Activated naive CD4-positive, alpha-beta T cell treated with anti-CD3 and anti-CD28 coated beads, Interleukin-2, amount 50 U/mL, for 16 hours (primary cell): Measurements from ENCODE around the gene CCDC184.
"Not testable (repeated sequence)": the region's sequence is repeated elsewhere in the genome, so short reads cannot be mapped to it uniquely, and the experiment has no call there.

ENCODE experiments used
- DNase-seq: peaks from one replicate; pipeline ENCODE4 v3.0.0-alpha.2; 2020

Gene CCDC184

DNA sequence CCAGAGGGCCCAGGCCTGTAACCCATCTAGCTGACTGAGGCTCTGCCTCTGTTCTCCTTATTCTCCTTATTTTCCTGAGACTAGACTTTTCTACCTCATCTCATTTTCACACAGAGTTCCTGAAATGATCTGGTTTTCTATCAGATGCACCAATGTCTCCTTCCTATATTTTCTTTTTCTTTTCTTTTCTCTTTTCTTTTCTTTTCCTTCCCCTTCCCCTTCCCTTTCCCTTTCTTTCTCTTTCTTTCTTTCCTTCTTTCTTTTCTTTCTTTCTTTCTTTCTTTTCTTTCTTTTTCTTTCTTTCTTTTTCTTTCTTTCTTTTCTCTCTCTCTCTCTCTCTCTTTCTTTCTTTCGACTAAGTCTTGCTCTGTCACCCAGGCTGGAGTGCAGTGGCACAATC, 3.0 kb upstream of the CCDC184 start:
- no peak for DNase-seq

DNA sequence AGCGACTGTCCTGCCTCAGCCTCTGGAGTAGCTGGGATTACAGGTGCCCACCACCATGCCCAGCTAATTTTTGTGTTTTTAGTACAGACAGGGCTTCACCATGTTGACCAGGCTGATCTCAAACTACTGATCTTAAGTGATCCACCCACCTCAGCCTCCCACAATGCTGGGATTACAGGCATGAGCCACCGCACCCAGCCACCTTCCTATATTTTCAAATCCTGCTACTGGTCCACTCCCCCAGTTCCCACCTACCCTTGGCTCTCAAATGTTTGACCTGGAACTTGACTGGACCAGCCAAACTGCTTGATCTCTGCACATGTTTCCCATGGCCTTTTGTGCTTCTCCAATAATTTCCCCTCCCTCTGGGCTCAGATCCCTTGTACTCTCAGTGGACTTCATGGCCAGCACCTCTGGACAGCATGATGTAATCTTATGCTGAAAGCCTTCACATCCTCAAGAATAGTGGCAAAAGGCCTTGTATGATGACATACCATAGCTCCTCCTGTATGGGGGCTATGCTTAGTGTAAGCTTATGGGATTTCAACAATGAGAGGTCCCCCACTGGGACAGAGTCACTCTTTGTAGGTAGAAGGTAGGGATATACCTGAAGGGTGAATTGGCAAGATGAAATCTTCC, 2.5 kb upstream of the CCDC184 start:
- DNase-seq = no peak

DNA sequence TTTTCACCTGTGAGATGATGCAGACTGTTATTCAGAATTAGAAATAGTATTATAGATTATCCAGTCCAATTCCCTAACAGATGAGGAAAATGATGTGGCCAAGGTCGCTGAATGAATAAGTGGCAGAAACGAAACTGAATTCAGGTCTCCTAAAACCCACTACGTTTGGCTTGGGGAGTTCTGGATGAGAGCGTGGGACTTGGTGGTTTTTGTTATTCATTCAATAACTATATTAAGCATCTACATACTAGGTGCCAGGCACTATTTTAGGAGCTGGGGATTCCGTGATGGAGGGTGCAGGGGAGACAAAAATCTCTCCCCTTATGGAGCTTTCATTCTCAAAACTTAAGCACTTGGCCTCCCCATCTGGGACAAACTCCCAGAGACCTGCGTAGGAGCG, 813 bp upstream of the CCDC184 start:
- DNase-seq = no peak

DNA sequence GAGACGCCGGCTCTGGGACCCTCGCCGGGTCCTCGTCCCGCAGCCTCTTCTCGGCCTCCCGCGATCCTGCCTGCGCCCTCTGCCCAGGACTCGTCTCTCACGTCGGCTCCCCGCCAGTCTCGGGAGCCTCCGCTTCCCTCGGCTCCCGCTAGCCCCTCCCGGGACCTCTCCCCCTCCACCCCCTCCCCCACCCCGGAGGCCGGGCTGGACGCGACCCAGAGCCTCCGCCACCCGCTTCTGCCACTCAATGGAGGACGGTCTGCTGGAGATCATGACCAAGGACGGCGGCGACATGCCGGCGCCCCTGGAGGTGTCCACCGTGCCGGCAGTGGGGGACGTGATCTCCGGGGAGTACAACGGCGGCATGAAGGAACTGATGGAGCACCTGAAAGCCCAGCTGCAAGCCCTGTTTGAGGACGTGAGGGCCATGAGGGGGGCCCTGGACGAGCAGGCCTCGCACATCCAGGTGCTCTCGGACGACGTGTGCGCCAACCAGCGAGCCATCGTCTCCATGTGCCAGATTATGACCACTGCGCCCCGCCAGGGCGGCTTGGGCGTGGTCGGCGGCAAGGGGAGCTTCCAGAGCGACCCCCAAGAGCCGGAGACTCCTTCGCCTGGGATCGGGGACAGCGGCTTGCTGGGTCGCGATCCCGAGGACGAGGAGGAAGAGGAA, 568 bp downstream of the CCDC184 start:
- peak; percentile 26 for DNase-seq

DNA sequence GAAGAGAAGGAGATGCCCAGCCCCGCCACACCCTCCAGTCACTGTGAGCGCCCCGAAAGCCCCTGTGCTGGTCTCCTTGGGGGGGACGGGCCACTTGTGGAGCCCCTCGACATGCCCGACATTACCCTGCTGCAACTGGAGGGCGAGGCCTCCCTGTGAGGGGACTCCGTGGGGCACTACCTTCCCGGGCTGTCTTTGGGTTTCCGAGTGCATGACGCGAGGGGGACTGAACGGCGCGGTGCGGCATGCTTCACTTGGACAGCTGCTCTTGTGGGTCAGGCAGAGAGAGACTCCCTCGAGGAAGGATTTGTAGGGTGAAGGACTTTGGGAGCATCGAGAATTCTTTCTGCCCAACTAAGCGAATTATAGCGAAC, 1.1 kb downstream of the CCDC184 start:
- no peak for DNase-seq

DNA sequence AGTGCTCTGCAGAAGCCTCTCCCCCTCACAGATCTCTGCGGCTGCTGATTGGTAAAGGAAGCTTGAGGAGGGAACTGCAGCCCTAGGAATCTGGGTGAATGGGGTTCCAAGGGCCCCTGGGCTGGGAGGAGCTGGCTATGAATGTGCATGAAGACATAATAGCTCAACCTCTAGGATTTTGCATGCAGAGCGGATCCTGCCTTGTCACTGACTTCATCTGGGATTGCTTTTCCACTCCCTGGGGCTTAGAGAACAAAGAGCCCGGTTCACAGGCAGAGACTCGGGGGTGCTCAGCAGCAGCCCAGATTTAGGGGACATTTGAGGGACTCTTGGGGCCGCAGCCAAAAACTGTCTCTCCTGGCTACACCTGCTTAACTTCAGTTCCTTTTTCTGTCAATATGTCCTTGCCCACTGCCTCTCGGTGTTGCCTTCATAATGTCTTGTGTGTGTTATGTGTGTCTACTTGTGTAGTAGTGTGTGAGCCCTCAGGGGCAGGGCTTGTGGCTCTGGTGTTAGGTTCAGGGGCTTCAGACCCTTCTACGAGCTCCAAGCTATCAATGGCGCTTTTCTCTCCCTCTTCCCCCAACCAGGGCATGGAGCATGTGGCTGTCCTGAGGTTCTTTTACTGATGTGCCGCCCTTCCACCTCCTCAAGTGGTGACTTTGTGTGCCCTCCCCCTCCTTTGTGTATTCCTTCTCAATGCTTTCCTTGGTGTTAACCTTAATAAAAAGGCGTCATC, 1.9 kb downstream of the CCDC184 start:
- no peak for DNase-seq

DNA sequence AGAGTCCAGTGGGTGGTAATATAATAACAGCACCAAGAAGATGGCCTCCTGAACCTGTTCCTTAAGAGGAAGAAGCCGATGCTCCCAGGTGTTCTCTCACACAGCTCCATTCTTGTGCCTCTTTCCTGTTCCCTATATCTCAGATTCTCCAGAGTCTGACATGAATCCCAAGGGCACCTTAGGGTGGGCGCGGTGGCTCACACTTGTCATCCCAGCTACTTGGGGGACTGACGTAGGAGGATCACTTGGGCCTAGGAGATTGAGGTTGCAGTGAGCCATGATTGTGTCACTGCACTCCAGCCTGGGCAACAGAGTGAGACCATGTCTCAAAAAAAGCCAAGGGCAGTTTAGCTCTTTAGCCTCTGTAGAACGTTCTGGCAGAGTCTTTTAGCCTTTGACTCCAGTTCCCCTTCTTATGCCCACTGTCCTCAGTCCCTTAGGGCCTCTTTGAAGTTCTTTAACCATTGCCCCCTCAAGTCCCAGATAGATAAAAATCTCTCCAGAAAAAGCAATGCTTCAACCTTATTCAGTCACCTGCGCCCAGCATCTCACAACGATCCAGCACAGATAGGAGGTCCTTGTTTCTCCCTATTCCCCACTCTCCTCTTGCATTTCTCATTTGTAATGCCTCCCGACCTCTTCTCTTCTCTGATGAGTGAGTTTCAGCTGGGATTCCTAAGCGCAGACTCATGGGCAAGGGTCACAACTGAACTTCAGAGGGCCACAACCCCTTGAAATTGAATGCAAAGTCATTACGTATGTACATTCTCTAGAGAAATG, 4.7 kb downstream of the CCDC184 start:
- no peak for DNase-seq

DNA sequence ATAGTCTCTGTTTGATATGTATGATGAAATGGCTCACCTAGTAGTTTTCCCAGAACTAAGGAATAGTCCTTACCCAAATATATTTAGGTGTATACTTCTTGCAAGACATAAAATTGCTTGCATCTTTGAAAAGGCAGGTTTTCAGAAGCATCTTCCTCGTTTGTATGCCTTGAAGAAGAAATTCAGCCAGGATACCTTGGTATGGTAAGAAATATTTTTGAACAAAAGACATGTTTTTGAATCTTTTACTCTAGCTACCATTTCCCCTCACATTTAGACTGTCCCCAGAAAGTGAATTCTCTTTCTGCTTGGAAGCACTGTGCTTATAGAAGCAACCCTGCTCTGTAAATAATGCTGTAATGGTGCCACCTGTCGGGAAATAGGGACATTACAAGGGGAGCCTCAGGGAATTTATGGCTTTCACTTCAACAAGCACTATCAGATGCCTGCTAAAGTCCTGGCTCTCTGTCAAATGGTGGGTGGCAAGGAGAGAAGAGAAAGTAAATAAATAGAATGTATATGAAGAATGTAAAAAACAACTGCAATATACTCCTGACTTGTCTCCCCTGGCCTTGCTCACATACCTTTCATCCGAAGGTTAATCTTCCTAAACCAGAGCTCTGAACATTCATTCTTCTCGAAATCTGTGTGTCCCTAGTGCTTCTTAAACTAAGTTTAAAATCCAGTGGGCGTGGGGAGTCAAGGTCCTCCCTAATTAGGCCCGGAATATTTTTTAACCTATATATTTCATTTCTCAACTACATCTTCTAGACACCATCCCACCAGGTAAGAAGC, 6.1 kb downstream of the CCDC184 start:
- peak; percentile 69 for DNase-seq

DNA sequence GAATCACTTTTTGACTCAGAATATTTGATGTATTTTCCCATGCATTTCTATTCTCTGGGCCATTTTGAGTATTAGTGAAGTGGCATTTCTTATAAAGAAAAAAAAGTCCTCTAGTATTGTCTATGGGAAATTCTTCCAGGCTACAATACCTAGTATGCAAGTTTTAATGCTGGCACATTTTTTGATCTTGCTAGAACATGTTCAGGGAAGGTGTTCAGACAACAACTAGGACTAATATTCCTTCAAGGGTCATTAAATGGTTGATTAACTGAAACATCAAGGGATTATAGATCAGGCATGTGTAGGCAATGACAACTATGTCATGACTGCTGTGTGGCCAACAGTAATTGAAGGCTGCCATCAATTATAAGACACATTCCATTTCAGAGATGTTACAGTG, 7.7 kb downstream of the CCDC184 start:
- no peak for DNase-seq

DNA sequence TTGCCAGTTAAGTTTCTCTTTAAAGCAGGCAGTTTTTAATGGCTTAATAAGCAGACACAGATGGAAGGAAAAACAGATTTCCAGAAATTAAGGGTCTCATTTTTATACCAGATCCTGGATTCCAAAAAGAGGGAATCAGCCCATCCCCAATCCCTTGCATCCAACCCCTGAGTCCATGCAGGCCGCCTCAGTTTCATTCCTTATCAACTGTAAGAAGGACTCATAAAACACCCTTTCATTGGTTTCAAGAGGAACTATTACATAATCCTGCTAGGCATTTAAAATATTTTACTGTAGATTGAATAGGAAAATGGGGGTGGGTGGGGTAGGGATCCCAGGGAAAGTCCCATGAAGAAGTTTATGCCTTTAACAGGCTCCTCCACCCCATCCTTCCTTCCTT, 9.4 kb downstream of the CCDC184 start:
- no peak for DNase-seq

DNA sequence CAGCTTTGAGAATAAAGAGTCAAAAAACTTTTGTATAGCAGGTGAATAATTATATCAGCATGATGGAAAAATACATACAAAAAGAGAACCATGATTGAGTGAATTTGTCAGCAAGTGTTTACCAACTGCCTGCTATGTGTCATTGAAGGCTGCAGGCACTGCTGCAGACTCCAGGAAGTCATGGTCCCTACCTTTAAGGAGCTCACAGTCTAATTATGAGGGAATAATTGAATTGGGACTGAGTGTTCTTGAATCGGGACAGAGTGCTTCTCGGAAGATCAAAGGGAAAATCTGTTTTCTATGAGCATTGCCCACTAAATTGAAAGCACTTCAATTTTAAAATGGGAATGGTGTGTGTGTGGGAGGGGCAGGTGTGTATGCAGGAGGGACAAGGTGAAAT, 10.2 kb downstream of the CCDC184 start:
- no peak for DNase-seq

DNA sequence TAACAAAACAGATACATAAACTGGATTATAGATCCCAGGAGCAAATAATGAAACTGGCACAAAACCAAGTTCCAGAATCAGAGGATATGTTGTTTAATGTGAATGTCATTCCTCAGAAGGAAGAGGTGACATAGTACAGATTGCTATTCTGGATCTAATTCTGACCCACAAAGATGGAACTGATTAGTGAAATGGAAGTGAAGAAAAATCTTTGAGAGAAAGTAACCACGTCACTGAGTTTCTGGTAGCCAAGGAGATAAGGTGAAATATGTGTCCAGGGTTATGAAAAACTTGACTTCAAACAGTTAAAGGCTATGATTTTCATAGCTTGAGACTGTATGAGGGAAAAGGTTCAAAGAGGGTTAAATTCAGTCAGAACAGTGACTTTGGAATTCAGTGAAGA, 11.4 kb downstream of the CCDC184 start:
- no peak for DNase-seq

DNA sequence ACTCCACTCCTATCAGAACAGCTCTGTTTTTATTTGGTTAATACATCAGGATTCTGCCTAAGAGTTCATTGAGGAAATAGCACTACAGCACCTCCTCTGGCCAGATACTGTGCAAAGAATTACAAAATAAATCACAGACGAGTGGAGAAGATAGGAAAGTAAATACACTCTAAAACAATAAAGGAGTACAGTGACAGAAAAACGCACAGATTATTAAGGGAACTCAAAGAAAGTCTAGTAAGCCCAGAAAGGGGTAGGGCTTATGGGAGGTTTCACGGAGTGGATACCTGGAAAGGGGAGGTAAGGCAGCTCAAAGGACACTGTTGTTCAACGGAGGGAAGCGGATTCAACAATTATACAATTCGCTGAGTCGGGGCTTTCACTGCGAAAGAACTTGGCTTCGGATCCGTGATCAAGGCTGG, 14.1 kb downstream of the CCDC184 start:
- no peak for DNase-seq

DNA sequence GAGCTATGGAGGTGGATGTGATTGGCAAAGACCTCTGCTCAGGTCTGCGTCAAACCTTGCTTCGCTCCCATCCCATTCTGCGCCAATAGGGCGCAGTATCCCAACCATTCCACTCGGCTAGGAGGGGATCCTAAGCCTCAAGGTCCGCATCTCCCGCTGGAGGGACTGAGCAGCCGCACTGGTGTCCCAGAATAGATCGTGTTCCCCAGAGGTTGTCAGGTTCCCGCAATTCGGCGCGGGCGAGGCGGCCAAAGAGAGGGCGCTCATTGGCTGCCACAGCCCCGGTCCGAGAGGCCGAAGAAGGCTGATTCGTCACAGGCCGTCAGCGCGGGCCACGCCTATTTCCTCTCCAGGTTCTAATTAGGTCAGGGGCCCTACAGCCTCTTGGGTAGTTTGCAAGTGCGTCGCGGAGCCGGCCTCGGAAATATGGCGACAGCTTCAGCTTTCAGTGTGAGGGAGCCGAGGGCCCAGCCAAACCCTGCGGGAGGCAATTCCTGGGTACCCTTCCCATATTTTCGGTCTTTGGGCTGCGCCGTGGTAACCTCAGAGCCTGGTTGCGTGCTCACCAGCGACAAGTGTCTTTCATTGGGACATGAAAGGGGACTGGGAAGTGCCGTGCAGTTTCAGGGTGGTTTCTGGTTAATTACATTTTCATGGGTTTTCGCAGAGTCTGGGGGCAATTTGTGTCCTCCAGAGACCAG, 14.7 kb downstream of the CCDC184 start:
- peak; percentile 87 for DNase-seq

DNA sequence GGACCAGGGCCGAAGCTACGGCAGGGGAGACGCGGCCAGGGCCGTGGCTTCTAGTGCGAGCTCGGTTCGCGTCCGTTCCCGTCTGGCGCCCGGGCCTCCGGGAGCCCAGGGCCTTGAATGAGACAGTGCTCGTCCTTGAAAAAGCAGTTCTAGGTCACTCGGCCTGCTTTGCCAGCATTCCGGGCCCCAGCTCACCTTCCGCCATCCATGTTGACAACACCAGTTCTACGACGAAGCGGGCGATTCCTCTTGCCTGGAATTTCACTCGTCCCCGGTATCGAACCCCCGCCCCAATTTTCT, 15.2 kb downstream of the CCDC184 start:
- peak; percentile 32 for DNase-seq

DNA sequence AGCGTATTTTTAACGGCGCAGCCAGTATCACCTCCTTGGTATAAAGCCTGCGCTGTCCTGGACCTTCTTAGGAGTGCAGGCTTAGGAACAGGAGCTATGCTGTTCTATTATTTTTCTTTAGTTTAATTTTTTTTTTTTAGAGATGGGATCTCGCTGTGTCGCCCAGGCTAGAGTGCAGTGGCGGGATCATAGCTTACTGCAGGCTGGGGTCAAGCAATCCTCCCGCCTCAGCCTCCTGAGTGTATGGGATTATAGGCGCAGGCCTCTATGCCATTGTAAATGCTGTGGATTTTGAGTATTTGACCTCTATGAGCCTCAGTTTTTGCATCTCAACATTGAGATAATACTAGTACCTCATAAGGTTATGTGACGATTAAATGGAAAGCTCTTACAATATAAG, 15.5 kb downstream of the CCDC184 start:
- no peak for DNase-seq

DNA sequence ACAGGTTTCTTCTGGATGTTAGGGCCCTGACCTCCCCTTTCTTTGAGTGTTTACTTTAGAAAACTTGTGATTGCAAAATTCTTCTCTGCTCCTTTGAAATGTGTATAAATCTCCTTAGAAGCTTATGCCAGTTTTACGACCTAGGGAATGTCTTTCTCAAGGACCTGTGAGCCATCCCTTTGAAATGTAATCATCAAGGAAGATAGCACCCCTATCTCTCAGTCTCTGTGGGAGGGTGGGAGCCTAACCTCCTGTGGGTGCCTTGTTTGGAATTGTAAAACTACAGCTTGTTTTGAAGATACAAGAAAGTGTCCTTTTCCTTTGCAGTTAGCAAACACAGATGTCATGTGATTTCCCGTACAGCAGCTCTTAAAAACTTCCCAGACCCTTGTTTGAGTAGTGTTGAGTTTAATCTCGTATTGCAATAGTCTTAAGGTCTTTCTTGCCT, 16.4 kb downstream of the CCDC184 start:
- DNase-seq = no peak

DNA sequence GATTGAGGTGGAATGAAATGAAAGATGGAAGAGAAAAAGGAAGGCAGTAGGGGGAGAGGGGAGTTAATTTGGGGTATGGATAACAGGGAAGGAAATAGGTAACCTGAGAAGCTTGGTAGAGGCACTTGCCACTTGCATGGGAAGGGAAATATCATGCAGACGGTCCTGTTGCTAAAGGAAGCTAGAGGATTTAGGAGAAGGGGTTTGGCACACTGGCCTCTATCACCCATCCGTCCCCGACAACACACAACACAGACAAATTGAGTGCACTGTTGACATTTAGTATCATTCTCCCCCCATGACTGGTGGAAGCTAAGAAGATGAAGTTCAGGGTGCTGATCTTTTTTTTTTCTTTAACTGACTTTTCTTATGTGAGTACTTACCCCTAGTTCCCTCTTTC, 17.6 kb downstream of the CCDC184 start:
- DNase-seq = no peak

DNA sequence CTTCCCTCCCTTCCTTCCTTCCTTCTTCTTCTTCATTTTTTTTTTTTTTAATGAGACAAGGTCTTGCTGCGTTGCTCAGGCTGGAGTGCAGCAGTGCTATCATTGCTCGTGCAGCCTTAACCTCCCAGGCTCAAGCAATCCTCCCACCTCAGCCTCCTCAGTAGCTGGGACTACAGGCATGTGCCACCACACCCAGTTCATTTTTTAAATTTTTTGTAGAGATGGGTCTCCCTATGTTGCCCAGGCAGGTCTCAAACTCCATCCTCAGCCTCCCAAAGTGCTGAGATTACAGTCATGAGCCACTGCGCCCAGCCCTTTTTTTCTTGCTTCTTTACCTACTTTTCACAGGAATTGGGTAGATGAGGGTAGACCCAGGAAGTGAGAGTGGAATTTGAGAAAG, 18.1 kb downstream of the CCDC184 start:
- DNase-seq = no peak

DNA sequence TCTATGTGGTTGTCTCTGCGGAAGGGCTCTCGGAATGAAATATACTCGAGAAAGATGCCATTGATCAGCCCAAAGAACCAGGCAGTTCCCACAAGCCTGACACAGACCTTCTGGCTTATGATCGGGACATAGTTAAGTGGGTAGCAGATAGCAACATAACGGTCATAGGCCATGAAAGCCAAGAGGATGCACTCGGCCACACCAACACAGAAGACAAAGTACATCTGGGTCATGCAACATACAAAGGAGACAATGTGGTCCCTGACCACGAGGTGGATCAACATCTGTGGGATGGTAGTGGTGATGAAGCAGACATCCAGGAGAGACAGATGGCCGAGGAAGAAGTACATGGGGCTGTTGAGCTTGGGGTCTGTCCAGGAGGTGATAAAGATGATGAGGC, 19.3 kb downstream of the CCDC184 start:
- no peak for DNase-seq

DNA sequence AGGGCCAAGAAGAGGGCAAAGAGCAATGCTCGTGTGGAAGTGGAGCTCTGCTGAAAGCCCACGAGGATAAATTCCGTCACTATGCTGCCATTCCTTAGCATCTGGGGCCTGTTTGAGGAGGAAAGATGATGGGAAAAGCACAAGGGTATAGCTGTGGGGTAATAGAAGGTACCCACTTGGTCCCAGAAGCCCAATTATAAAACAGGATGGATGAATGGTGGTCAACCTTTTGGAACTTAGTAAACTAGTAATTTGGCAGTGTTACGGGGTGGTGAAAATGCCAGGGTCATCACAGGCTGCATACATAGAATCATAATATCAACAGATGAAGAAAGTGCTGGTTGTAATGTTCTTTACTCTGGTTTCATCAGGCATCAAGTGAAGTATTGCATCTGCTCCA, 19.7 kb downstream of the CCDC184 start, which contains the start of gene OR10AD1:
TSS of gene OR10AD1 (minus strand) at position 101 of the 400 bp plus-strand sequence. CDS start at position 101, 0 bp downstream.
- no peak for DNase-seq

DNA sequence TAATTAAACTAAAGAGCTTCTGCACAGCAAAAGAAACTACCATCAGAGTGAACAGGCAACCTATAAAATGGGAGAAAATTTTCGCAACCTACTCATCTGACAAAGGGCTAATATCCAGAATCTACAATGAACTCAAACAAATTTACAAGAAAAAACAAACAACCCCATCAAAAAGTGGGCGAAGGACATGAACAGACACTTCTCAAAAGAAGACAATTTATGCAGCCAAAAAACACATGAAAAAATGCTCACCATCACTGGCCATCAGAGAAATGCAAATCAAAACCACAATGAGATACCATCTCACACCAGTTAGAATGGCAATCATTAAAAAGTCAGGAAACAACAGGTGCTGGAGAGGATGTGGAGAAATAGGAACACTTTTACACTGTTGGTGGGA, 26.1 kb downstream of the CCDC184 start:
- not testable (repeated sequence) for DNase-seq
